Measurements from ENCODE around the gene RAB21.

GRCh38 chr12:71718611-71719010 is 36.1 kb upstream of the RAB21 start:
- TF ChIP-seq CTCF (IDR thresholded peaks at IDR 0.05) = no peak
- TF ChIP-seq RELA (CRISPR knock-in tag; IDR thresholded peaks at IDR 0.05; ENCODE audit: borderline replicate concordance) = no peak
- TF ChIP-seq SP1 (CRISPR knock-in tag; conservative IDR thresholded peaks at IDR 0.05) = no peak
- TF ChIP-seq AFF4 (CRISPR knock-in tag; IDR thresholded peaks at IDR 0.05; ENCODE audit: borderline replicate concordance) = no peak
- no peak for TF ChIP-seq FOXJ3 (CRISPR knock-in tag; IDR thresholded peaks at IDR 0.05; ENCODE audit: borderline replicate concordance)
- TF ChIP-seq ZNF138 (CRISPR knock-in tag; conservative IDR thresholded peaks at IDR 0.05) = no peak
- TF ChIP-seq SOX15 (CRISPR knock-in tag; IDR thresholded peaks at IDR 0.05) = no peak
- no peak for TF ChIP-seq NFATC4 (CRISPR knock-in tag; IDR thresholded peaks at IDR 0.05)
